ENCODE data around the gene OTUD4. TPM values are rescaled to one million over a fixed set of nuclear protein-coding genes. Genes with fewer than 3 reads are reported as not detected.

OTUD4 gene
- polyA plus RNA-seq, 12 donors, result 46.5 to 104 (median 88.1) TPM; not detected in 1

DNA sequence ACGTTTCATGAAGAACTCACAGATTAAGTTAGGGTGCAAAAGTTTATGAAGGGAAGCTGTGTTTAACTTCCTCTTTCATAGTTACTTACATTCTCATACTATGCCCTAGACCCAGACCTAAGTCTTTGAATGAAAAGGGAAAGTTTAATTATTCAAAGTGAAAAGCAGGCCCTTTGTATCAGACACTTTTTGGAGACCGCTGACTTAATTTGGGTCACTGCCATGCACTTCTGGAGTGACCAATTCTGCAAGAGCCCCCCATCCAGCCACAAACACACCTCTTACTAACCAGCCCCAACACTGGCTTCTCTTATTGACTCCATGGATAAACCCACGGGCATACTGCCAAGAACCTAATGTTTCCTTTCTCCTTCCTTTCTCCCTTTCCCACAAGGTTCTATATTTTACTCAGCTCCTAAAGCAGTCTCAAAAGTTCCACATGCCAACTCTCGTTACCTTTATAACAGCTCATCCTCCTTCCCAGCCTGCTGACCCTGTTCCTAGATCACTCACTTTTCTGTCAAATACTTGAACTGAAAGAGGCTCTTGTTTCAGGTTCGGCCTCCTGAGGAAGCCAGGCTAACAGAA is 47.8 kb downstream of the OTUD4 start:
- peak; percentile 15 for DNase-seq

DNA sequence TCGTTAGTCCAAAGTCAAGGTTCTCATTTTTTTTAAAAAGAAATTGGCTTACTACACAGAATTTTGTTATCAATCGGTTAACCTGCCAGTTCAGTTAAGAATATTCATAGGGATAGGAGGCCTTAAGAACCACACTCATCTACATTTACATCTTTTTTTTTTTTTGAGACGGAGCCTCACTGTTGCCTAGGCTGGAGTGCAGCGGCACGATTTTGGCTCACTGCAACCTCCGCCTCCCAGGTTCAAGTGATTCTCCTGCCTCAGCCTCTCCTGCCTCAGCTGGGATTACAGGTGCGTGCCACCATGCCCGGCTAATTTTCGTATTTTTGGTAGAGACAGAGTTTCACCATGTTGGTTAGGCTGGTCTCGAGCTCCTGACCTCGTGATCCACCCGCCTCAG is 48.5 kb downstream of the OTUD4 start:
- no peak for DNase-seq

DNA sequence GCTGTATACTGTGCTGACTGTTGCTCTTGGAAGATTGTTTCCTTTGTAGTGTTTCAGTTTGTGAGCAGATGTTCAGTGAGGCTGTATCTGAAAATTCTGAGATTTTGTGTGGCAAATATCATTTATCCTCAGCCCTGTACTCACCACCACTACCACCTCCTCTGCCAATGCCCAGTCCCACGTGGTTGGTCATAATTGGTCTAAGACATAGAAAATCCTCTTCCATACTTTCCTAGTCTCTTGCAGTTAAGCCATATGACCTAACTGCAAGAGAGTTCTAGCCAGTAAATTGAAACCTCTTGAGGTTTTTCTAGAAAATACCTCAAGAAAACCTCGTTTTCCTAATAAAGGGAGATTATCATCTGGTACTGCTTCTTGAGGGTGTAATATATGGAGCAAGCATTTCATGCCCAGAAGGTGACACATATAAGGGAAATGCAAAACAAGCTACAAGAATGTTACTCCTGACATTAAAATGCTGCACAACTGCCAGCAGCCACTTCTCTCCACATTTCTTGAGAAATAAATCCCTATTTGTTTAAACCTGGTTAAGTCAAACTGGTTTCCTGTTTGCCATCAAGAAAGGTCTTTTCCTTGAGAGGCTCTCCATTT is 49.5 kb downstream of the OTUD4 start:
- no peak for DNase-seq

DNA sequence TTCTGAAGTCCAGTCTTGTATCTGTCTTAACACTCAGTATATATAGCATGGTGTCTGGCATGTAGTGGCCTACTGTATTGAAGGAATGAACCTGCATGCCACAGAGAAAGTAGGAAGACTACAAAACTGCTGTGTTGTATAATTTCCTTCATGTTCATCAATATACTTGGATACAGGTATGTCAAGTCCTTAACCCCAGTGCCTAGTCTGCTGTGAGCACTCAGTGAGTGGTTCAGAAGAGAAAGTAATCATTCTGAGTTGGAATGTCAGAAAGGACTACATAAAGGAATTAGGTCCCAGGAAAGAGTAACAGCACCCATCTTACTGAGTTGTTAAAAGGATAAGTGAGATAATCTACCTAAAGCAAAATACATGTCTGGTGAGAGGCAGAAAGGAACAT is 50.3 kb downstream of the OTUD4 start:
- DNase-seq, result no peak

DNA sequence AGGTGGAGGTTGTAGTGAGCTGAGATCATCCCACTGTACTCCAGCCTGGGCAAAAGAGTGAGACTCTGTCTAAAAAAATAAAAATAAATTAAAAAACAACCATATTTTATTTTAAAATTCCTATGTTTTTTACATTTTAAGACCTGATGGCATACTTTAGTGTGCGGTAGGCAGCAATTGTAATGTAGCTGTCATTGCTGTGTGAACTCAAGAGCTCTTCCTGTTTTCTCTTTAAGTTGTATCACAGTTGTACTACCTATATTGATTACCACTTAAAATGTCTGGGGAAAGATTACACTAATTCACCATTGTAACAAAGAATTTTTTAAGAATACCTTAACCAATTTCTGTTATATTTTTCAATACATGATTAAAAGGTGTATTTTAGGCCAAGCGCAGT is 55.0 kb downstream of the OTUD4 start:
- DNase-seq, result no peak

DNA sequence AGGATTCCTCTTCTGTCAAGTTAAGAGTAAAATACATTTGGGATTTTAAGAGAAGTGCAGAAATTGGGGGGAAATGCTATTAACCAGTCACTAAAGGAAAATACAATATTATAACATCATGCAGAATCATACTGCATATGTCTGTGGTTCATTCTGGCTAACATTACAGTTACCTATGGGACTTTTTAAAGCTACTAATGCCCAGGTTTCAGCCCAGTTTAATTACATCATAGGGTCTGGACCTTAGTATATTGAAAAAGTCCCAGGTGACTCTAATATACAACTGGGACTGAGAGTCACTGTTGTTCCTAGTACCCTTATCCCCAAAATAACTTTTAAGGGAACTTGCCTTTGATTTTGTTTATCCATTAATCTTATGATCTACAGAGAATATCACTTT is 72.3 kb downstream of the OTUD4 start:
- DNase-seq, result no peak

DNA sequence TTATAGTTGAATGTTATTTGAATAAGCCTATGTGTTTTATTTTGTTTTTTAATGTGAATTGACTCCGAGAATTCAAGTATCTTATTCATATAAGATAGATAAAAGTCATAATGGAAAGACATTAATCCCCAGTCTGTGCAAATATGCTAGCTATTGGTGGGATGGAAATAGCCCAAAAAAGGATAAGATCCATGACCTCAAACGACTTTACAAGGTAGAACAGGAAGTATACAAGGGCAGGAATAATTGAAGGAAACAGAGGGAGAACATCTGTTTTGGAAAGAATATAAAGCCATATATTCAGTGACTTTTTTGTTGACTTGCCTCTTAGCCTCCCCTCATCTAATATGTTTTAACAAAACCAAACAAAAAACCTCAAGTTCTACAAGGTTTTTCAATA is 73.3 kb downstream of the OTUD4 start:
- DNase-seq, result no peak

DNA sequence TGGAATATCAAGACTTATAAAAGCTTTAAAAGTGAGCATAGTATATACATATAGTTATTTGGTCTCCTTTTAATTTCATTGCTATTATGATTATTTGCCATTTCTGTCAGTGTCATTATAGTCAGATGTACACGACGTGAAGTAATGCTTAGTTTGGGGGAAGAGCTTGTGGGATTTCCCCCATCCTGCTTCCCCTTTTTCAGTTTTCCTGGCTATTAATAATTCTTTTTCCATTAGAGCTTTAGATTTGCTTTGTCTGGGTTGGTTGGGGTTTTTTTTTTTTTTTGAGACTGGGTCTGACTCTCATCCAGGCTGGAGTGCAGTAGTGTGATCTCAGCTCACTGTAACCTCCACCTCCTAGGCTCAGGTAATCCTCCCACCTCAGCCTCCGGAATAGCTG is 76.9 kb downstream of the OTUD4 start:
- DNase-seq, result no peak

DNA sequence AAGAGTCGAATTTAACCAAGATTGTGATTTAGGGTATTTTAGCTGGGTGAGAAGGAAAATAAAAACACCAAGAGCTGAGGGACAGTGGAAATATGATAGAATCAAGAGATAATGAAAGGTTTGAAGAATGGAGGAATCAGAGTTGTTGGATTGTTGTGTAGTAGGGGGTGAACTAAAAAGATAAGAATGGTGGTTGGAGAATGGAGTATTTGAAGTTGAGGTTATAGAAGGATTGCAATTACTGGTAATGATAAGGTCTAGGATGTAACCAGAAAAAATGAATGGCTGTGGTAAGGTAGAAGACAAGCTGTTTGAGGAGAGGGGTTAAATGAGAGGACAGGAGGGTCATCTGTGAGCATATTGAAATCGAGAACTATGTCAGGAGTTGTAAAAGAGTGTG is 77.8 kb downstream of the OTUD4 start:
- DNase-seq, result no peak

DNA sequence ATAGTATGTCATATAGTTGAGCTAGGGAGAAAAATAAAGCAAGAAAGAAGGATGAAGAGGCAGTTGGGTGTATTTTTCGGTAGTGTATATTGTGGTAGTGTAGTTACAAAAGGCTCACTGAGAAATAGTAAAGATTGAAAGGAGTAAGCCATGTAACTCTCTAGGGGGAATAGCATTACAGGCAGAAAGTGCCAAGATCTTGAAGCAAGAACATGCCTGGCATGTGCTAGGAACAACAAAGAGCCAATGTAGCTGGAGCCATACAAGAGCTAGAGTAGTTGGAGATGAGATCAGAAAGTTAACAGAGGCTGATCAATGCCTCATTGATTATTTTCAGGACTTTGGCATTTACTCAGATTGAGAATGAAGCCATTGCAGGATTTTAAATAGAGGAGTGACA is 79.3 kb downstream of the OTUD4 start:
- DNase-seq, result no peak

DNA sequence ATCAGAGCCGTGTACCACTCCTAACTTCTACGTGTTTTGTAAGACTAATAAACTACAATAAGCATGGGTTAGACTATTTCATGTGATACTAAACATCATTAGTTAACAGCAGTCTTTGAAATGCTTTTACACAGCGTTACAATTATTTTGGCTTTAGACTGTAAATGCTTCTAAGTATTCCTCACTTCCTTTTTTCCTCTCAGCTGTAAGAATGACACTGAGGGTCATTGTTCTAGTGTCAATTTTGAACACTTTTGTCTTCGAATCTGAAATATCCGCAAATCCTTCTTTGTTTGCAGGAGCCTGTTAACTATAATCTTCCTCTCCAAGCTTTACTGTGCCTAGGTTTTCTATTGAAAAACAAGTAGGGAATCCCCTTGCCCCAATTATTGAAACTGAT is 80.7 kb downstream of the OTUD4 start:
- DNase-seq, result no peak

DNA sequence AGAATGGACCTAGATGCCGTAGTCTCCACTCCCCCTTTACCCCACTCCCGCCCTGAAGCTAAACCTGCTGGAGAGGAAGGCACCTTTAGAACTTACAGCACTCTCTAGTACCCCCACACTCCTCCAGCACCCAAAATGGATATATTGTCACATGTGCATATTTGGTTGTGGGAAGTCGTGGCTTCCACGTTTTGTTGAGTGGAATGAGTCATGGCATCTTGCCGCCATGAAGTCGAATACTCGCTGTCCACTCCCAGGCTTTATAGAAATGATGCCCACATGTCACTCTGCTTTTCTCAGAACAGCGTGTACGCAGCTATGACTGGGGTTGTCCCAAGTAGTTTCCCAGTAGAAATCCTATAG is 81.7 kb downstream of the OTUD4 start:
- DNase-seq, result peak; percentile 51

DNA sequence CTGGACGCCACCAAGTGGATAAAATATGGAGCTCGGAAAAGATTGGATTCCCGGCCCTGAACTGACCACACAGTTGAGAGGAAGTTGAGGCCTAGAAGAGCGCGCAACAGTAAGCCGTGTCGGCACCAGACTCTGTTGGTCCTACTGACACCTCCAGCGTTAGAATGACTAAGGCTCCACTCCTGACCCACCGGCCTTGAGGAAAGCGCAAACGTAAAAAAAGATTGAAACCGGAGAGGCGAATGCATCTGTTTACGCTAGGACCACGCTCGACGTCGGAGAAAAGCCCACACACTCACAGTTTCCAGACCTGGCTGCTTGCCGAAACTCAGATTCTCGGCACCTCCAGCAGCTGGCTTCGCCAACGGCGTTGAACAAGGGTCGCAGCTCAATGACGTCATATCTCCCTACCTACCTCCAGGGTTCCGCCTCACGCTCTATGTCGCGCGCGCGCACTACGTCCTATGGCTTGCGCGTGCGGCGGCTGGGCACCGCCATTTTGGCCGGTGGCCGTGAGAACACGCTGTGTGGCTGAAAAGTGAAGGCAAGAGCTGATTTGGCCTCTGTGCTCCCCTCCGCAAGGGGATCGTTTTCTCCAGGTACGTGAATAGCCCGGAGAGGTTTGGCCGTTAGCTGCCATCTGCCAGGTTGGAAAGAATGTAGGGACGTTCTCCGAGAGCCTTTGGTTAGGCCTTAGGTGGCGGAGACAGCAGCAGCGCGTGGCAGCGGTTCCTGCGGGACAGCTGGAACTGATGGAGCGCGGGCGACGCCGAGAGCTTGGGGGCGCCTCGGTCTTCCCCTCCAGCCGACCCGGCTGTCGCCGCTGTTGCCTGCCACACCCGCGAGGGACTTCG is 82.3 kb downstream of the OTUD4 start, which contains the start of the genes ABCE1 and ANAPC10:
TSS of gene ABCE1 (plus strand) at position 491 of the 854 bp plus-strand sequence. CDS start 6,102 bp downstream, outside the sequence.
TSS of gene ANAPC10 (minus strand) at position 376 of the 854 bp plus-strand sequence. CDS start 2,097 bp downstream, outside the sequence.
- DNase-seq, result peak; percentile 99

DNA sequence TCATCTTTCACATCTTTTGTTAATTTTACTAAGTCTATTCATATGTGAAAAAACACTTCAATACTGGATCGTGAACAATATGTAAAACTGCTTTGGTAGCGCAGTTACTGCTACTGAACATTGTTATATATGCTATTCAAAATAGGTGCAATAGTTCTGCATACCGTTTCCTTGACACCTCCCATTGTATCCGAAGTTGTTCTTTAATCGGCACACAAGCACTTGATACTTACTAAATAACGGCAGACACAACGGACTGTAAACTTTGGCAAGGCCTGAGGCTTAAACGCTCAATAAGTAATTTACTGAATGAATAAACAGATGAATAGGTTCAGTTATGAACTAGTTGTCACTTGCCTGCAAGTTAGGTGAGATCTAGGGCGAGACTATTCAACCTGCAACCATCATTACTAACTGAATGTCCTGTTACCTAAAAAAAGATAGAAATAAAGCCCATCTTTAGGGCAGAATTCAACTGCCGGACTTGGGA is 83.0 kb downstream of the OTUD4 start:
- DNase-seq, result no peak

DNA sequence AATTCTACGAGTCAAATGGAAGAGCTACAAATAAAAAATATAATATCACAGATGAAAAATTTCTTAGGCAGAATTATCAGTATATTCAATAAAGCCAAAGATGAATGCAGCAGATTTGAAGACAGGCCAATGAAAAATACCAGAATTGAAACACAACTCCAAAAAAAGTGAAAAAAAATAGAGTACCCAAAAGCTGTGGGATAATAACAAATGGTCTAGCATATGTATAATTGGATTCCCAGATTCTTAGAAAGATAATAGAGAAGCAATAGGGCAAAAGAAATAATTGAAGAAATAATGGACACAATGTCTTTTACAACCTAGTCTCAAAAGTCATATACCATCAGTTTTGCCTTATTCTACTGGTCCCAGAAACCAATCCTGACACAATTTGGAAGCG is 86.8 kb downstream of the OTUD4 start:
- DNase-seq, result no peak

DNA sequence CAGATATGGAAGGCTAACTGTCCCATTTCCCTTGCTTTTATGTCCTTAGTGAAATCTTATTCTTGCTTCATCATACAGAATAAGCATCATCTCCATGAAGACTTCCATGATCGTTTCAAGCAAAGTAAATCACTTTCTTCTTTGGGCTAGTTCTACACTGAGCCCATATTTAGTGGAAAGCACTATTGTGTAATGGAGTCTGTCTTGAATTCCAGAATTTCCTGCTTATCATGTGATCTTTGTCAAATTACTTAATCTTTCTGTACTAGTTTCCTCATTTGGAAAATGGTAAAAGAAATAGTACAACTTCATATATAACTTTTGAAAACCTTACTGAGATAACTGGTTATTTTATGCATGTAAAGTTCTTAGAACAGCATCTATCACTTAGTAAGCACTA is 90.0 kb downstream of the OTUD4 start:
- no peak for DNase-seq

DNA sequence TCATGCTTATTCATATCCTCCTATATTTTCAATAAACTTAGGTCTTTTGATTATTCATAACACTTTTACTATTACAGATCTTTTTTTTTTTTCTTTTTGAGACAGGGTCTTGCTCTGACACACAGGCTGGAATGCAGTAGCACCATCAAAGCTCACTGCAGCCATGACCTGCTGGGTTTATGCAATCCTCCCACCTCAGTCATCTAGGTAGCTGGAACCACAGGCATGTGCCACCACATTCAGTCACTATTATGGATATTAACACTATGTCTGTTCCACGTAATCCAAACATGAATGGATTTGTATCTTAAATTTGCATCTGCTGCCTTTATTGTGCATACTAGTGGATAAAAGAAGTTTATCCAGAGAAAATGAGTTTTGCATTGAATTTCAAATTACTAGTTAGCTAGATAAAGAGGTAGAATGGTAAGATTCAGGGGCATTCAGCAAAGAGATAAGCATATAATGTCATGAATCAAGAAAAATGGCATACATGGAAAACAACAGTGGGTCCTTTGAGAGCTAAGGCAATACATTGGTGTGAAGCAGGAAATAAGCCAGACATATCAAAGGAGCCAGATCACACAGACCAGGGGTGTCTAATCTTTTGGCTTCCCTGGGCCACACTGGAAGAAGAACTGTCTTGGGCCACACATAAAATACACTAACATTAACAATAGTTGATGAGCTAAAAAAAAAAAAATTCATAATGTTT is 96.3 kb downstream of the OTUD4 start:
- no peak for DNase-seq

Other genes starting within 250 kb of the OTUD4 start
- 10 to 100 TPM in 11 of 12 donors, not detected in 1; 17.8 to 25.1 (median 20.2) TPM for gene ANAPC10, start 82.4 kb downstream of the OTUD4 start, polyA plus RNA-seq (ENCODE audit: insufficient read length in 12 of 12)
- 10 to 100 TPM in 11 of 12 donors, not detected in 1; 60.0 to 99.8 (median 67.2) TPM for gene ABCE1, start 82.3 kb downstream of the OTUD4 start, polyA plus RNA-seq (ENCODE audit: insufficient read length in 12 of 12)

Data from muscle of arm (tissue), 12 donors.